ENCODE data around the gene PANK3.
A peak's percentile ranks its signal among the peaks of the same experiment; 100 is the strongest.
"Not testable (repeated sequence)": the region's sequence is repeated elsewhere in the genome, so short reads cannot be mapped to it uniquely, and the experiment has no call there.

PANK3 gene

DNA sequence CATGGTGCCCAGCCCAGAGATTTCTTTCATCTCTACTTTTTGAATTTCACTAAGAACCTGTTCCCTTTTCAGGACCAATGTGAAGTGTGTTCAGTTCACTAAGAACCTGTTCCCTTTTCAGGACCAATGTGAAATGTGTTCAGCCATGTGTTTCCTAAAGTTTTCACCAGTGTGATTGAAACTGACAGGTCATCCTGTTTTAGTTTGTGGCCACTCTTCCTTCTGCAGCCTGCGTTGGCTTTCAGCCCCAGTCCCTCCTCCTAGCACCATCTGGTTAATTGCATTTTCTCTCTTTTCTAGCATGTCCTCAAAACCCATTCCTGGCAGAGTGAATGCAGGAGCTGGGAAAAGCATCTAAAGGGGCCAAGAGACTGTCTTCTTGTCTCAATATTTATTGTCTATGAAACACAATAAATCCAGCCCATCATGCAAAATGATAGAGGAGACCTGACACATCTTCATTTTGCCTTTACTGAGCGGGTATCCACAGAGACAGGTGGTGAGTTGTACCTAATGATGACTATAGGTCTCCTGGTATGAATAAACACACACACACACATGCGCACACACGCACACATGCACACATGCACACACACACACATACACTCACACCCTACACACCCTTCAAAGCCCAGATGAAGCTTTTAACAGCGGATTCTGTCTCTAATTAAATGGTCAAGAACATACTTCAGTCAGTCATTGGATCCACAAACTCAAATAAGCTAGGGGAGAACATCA is 6.1 kb upstream of the PANK3 start:
- no peak overlapping the region for H3K4me3 ChIP-seq (ENCODE audit: low read length)
- TF ChIP-seq, protein P1, sequence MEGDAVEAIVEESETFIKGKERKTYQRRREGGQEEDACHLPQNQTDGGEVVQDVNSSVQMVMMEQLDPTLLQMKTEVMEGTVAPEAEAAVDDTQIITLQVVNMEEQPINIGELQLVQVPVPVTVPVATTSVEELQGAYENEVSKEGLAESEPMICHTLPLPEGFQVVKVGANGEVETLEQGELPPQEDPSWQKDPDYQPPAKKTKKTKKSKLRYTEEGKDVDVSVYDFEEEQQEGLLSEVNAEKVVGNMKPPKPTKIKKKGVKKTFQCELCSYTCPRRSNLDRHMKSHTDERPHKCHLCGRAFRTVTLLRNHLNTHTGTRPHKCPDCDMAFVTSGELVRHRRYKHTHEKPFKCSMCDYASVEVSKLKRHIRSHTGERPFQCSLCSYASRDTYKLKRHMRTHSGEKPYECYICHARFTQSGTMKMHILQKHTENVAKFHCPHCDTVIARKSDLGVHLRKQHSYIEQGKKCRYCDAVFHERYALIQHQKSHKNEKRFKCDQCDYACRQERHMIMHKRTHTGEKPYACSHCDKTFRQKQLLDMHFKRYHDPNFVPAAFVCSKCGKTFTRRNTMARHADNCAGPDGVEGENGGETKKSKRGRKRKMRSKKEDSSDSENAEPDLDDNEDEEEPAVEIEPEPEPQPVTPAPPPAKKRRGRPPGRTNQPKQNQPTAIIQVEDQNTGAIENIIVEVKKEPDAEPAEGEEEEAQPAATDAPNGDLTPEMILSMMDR (conservative IDR thresholded peaks at IDR 0.05; ENCODE audit: low read depth, low read length) = no peak
- no peak for DNase-seq (ENCODE audit: low read depth)

DNA sequence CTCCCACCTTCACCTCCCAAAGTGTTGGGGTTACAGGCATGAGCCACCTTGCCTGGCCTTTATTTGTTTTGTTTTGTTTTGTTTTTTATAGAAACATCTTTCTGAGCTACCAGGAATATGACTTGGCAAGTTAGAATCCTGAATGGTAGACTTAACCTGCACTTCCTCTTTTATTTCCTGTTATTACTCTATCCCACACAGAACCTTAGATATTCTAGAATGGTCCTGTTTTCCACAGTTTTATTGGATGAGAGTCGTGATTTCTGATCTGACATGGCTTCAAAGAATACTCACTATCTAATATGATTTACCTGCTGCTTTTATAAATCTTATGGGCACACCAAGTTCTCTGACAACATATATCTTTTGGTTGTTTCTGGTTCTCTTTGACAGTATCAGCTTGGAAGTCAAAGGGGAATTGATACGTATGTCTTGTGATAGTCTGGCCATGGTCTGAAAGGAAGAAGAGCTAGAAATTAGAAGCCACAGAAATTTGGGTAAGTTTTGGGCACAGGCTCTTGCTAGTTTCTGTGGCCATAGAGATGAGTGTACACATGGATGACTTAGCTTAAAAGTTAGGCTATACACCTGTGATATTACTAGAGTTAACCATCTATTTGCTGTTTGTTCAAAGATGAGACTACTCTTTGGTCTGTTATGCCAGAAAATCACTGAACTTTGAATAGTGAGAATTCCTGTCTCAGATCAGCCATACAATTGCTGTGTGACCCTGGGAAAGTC is 4.7 kb upstream of the PANK3 start:
- TF ChIP-seq, protein P1 (conservative IDR thresholded peaks at IDR 0.05; ENCODE audit: low read depth, low read length) = no peak
- no peak for DNase-seq (ENCODE audit: low read depth)
- no peak overlapping the region for H3K4me3 ChIP-seq (ENCODE audit: low read length)

DNA sequence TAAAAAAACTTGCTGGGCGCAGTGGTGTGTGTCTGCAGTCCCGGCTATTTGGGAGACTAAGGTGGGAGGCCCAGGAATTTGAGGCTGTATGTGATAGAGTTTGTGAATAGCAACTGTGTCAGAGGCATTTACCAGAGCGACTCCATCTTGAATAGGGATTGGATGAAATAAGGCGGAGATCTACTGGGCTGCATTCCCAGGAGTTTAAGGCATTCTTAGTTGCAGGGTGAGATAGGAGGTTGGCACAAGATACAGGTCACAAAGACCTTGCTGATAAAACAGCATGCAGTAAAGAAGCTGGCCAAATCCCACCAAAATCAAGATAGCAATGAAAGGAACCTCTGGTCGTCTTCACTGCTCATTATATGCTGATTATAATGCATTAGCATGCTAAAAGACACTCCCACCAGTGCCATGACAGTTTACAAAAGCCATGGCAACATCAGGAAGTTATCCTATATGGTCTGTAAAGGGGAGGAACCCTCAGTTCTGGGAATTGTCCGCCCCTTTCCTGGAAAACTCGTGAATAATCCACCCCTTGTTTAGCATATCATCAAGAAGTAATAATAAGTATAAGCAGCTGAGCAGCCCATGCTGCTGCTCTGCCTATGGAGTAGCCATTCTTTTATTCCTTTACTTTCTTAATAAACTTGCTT is 1.8 kb upstream of the PANK3 start:
- DNase-seq (ENCODE audit: low read depth); H3K4me3 ChIP-seq (ENCODE audit: low read length): not testable (repeated sequence)

DNA sequence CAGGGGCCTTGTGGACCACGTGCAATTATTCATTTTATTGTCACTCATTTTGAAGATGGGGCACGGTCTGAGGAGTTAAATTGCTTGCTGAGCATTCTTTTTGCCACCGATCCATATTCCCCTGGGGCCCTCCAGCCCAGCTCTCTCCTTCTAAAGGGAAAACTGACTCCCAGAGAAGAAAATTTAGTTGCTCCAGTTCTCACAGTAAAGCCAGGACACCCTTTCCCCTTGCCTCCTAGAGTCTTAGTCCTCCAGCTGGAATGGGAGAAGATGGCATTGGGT is 1.0 kb upstream of the PANK3 start:
- TF ChIP-seq, protein P1 (conservative IDR thresholded peaks at IDR 0.05; ENCODE audit: low read depth, low read length) = no peak
- DNase-seq (ENCODE audit: low read depth) = no peak
- H3K4me3 ChIP-seq (ENCODE audit: low read length) = peak overlapping the region; percentile 56

DNA sequence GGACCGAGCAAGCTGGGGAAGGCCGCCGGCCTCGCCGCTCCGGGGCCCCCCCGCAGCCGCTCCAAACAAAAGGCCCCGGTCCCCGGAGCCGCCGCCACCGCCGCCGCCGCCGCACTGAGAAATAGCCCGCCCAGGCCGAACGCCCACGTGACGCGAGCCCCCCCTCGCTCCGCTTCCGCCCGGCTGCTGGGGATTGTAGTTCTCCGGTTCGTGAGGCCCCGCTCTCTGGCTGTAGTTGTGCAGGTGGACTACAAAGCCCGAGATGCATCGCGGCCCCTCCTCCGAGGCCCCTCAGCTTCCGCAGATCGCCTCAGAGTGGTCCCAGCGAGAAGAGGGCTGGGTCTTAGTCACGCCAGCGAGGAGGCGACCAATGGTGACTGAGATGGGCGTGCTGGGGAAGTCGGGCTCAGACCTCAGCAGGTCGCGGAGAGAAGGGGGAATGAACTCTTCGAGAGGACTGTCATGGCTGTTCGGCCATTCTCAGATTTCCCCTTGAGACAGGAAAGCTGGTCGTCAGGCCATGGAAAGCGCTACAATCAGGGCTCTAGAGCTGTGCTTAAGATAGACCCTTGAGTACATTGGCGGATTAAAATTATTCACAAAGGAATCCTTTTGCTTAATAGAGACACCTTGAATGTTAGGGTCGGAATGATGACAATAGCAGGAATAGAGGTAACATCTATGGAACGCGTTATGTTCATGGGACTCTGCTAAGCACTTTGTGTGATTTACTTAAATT is 489 bp upstream of the PANK3 start:
- peak overlapping the region; percentile 98 for H3K4me3 ChIP-seq (ENCODE audit: low read length)
- TF ChIP-seq, protein P1 (conservative IDR thresholded peaks at IDR 0.05; ENCODE audit: low read depth, low read length) = no peak
- DNase-seq (ENCODE audit: low read depth) = peak; percentile 99

DNA sequence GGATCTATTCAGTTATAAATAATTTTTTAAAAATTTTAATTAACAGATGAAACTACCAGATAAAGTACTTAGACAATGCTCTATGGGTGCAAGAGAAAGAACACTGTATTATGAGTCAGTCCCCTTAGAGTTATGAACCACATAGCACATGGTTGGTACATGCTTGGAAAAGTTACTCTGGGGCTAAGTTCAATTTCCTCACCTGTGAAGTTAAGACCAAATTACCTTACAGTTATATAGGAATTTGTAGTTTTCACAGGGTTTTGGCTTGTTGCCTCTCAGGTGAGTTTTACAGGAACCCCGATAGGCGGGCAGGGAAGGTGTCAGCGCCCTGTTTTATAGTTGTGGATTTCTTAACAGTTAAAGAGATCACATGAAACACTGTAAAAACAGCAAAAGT is 1.2 kb downstream of the PANK3 start:
- TF ChIP-seq, protein P1 (conservative IDR thresholded peaks at IDR 0.05; ENCODE audit: low read depth, low read length) = no peak
- DNase-seq (ENCODE audit: low read depth) = peak; percentile 26
- H3K4me3 ChIP-seq (ENCODE audit: low read length) = peak overlapping the region; percentile 98
